H9 (cell line): ENCODE results near the gene PGBD4. TPM values are rescaled to one million over a fixed set of nuclear protein-coding genes. Genes with fewer than 3 reads are reported as not detected.

ENCODE experiments used
- DNase-seq: peaks from one replicate; pipeline ENCODE4 v3.0.0-alpha.2; 2017
- H2AFZ ChIP-seq: one replicate; pipeline ENCODE4 v1.6.1; 2013; ENCODE audit warnings: mild to moderate bottlenecking, low read length, control low read depth, moderate library complexity
- H2AK5ac ChIP-seq: 2 replicates; pipeline ENCODE4 v1.6.1; 2013; ENCODE audit warnings: low read length, control low read depth, mixed read lengths; ENCODE audit not compliant: insufficient read length
- H2BK120ac ChIP-seq: one replicate; pipeline ENCODE4 v1.6.1; 2013; ENCODE audit warnings: low read depth, mild to moderate bottlenecking, low read length, control low read depth, inconsistent platforms; ENCODE audit not compliant: poor library complexity, severe bottlenecking
- H2BK12ac ChIP-seq: 2 replicates; pipeline ENCODE4 v1.6.1; 2013; ENCODE audit warnings: low read length, control low read depth, mixed read lengths, low read depth; ENCODE audit not compliant: insufficient read length
- H2BK15ac ChIP-seq: 2 replicates; pipeline ENCODE4 v1.6.1; 2013; ENCODE audit warnings: low read depth, low read length, control low read depth
- H2BK20ac ChIP-seq: one replicate; pipeline ENCODE4 v1.6.1; 2013; ENCODE audit warnings: low read depth, mild to moderate bottlenecking, low read length, control low read depth, inconsistent platforms; ENCODE audit not compliant: poor library complexity, severe bottlenecking
- H2BK5ac ChIP-seq: 2 replicates; pipeline ENCODE4 v1.6.1; 2013; ENCODE audit warnings: low read length, control low read depth, mixed read lengths; ENCODE audit not compliant: insufficient read length
- H3K14ac ChIP-seq: 2 replicates; pipeline ENCODE4 v1.6.1; 2013; ENCODE audit warnings: low read length, control low read depth; ENCODE audit not compliant: insufficient read depth
- H3K18ac ChIP-seq: 2 replicates; pipeline ENCODE4 v1.6.1; 2013; ENCODE audit warnings: low read depth, mild to moderate bottlenecking, mixed read lengths, low read length, control low read depth; ENCODE audit not compliant: insufficient read length
- H3K23ac ChIP-seq: 2 replicates; pipeline ENCODE4 v1.6.1; 2013; ENCODE audit warnings: low read length, control low read depth, mixed read lengths, low read depth; ENCODE audit not compliant: insufficient read length
- H3K23me2 ChIP-seq: 2 replicates; pipeline ENCODE4 v1.6.1; 2013; ENCODE audit warnings: low read depth, mild to moderate bottlenecking, mixed read lengths, low read length, control low read depth; ENCODE audit not compliant: insufficient read length, poor library complexity, severe bottlenecking
- H3K27ac ChIP-seq: 2 replicates; pipeline ENCODE4 v1.5.1; 2013; ENCODE audit warnings: low read length, control low read depth, mixed read lengths, low read depth; ENCODE audit not compliant: insufficient read length
- H3K27me3 ChIP-seq: 2 replicates; pipeline ENCODE4 v1.6.1; 2013; ENCODE audit warnings: low read length, control low read depth, inconsistent platforms; ENCODE audit not compliant: insufficient read depth
- H3K4ac ChIP-seq: 2 replicates; pipeline ENCODE4 v1.6.1; 2013; ENCODE audit warnings: low read depth, mild to moderate bottlenecking, control low read depth, inconsistent platforms, low read length, moderate library complexity
- H3K4me1 ChIP-seq: 2 replicates; pipeline ENCODE4 v1.6.1; 2013; ENCODE audit warnings: low read length, control low read depth, inconsistent platforms; ENCODE audit not compliant: insufficient read depth
- H3K4me2 ChIP-seq: 2 replicates; pipeline ENCODE4 v1.6.1; 2013; ENCODE audit warnings: low read length, control low read depth, mixed read lengths; ENCODE audit not compliant: insufficient read length, insufficient read depth
- H3K56ac ChIP-seq: 2 replicates; pipeline ENCODE4 v1.6.1; 2013; ENCODE audit warnings: low read depth, mild to moderate bottlenecking, mixed read lengths, low read length, control low read depth; ENCODE audit not compliant: insufficient read length
- H3K79me1 ChIP-seq: 2 replicates; pipeline ENCODE4 v1.6.1; 2013; ENCODE audit warnings: low read depth, mild to moderate bottlenecking, moderate library complexity, low read length, control low read depth, inconsistent platforms; ENCODE audit not compliant: insufficient read depth, poor library complexity, severe bottlenecking
- H3K79me2 ChIP-seq: 2 replicates; pipeline ENCODE4 v1.6.1; 2013; ENCODE audit warnings: low read length, control low read depth, inconsistent platforms; ENCODE audit not compliant: insufficient read depth
- H3K9ac ChIP-seq: 2 replicates; pipeline ENCODE4 v1.6.1; 2013; ENCODE audit warnings: low read length, control low read depth, mixed read lengths; ENCODE audit not compliant: insufficient read length; ENCODE audit errors: extremely low read depth
- H3K9me3 ChIP-seq: one replicate; pipeline ENCODE4 v1.6.1; 2013; ENCODE audit warnings: low read depth, low read length, inconsistent platforms; ENCODE audit not compliant: control insufficient read depth
- H3T11ph ChIP-seq: one replicate; pipeline ENCODE4 v1.6.1; 2013; ENCODE audit warnings: mild to moderate bottlenecking, low read length, control low read depth, inconsistent platforms
- H4K20me1 ChIP-seq: one replicate; pipeline ENCODE4 v1.6.1; 2013; ENCODE audit not compliant: control insufficient read depth, insufficient read length, insufficient read depth
- H4K5ac ChIP-seq: 2 replicates; pipeline ENCODE4 v1.6.1; 2013; ENCODE audit warnings: low read depth, mild to moderate bottlenecking, mixed read lengths, low read length, control low read depth; ENCODE audit not compliant: insufficient read length
- H4K8ac ChIP-seq: replicated peaks from 2 replicates; pipeline ENCODE4 v1.6.1; 2013; ENCODE audit warnings: low read length, control low read depth, mixed read lengths, low read depth; ENCODE audit not compliant: insufficient read length
- H4K91ac ChIP-seq: 2 replicates; pipeline ENCODE4 v1.6.1; 2013; ENCODE audit warnings: low read depth, mild to moderate bottlenecking, moderate library complexity, mixed read lengths, low read length, control low read depth; ENCODE audit not compliant: insufficient read length
- H3K27ac Mint-ChIP-seq, 3 experiments: 2 replicates in 2 of 3; 3 replicates in 1 of 3; pipeline ENCODE4 v1.8.0; 2020 to 2021; ENCODE audit warnings: mixed read lengths in 3 of 3, mild to moderate bottlenecking in 1 of 3, moderate library complexity in 1 of 3
- H3K27me3 Mint-ChIP-seq: 2 replicates; pipeline ENCODE4 v1.8.0; 2021; ENCODE audit warnings: low read depth, mild to moderate bottlenecking, moderate library complexity, mixed read lengths
- H3K36me3 Mint-ChIP-seq, 3 experiments: 2 replicates in 2 of 3; 3 replicates in 1 of 3; pipeline ENCODE4 v1.8.0; 2020 to 2021; ENCODE audit warnings: low read depth in 3 of 3, mixed read lengths in 3 of 3; ENCODE audit not compliant: insufficient read depth in 1 of 3
- H3K4me1 Mint-ChIP-seq, 2 experiments: 2 replicates each; pipeline ENCODE4 v1.8.0; 2020; ENCODE audit warnings: mixed read lengths in 2 of 2
- H3K4me3 Mint-ChIP-seq, 2 experiments: 2 replicates in 1 of 2; 3 replicates in 1 of 2; pipeline ENCODE4 v1.8.0; 2020 to 2021; ENCODE audit warnings: mild to moderate bottlenecking in 2 of 2, mixed read lengths in 2 of 2, moderate library complexity in 1 of 2
- H3K9me3 Mint-ChIP-seq, 2 experiments: 2 replicates in 1 of 2; 3 replicates in 1 of 2; pipeline ENCODE4 v1.8.0; 2020; ENCODE audit warnings: mild to moderate bottlenecking in 2 of 2, mixed read lengths in 2 of 2, moderate library complexity in 1 of 2
- WGBS: extraction: QIAGEN DNeasy Blood & Tissue Kit; methylation state at CpG from one replicate; pipeline ENCODE4 v1.1.7; 2013; ENCODE audit warnings: missing lambda C conversion rate, low lambda C conversion rate, mixed read lengths; ENCODE audit not compliant: insufficient read length; ENCODE audit errors: extremely low coverage; 5-methylcytosine and 5-hydroxymethylcytosine counted together
- total RNA-seq: library from RNA; stranded (reverse); gene quantifications from 2 replicates; pipeline ENCODE4 v1.2.1, GENCODE V29; 2021
- TF ChIP-seq, protein P1 (sequence below): fragments of 200-600 bp; sonication (generic); conservative IDR thresholded peaks from 3 replicates; pipeline ENCODE4 v1.8.0; 2021; ENCODE audit warnings: antibody characterized with exemption, mild to moderate bottlenecking

Gene PGBD4
- total RNA-seq, 1 experiment from 2014 or later = 1.2 TPM

DNA sequence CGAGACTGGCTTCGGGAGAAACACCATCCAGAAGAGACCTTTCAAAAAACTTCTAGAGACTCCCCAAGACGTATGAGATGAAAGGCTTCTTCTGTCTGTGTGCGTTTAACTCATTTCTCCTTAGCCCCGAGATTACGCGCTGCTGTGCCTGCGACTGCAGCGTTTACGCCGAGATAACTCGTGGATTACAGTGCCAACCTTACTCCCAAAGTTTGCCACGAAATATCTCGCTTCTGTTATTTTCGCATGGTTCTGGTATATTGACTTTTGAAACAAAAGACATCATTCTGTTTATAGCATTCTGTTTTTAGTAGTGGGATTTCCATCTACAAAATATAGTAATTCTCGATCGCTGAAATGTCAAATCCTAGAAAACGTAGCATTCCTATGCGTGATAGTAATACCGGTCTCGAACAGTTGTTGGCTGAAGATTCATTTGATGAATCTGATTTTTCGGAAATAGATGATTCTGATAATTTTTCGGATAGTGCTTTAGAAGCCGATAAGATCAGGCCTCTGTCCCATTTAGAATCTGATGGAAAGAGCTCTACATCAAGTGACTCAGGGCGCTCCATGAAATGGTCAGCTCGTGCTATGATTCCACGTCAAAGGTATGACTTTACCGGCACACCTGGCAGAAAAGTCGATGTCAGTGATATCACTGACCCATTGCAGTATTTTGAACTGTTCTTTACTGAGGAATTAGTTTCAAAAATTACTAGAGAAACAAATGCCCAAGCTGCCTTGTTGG lies 467 bp downstream of the PGBD4 start:
- H3K9me3 Mint-ChIP-seq = no peaks in the 10 kb centered on the region
- Histone ChIP-seq H3K4ac (no peak overlapping the region), H3K9ac (peak overlapping the region; percentile 33), H4K20me1 (no peaks in the 10 kb centered on the region), H4K91ac (no peak overlapping the region), H2BK15ac (no peak overlapping the region), H3K4me1 (no peaks in the 10 kb centered on the region), H2AK5ac (no peak overlapping the region), H2BK20ac (no peak overlapping the region), H3K23ac (no peak overlapping the region), H3K56ac (no peak overlapping the region), H2BK120ac (no peak overlapping the region), H2AFZ (no peak overlapping the region), H3K4me2 (peak overlapping the region; percentile 95), H3K27ac (no peak overlapping the region), H2BK5ac (no peak overlapping the region), H3K27me3 (no peaks in the 10 kb centered on the region), H4K8ac (no peak overlapping the region), H3K18ac (no peak overlapping the region), H2BK12ac (no peak overlapping the region), H3K14ac (no peak overlapping the region), H3K23me2 (peaks cover 8% of the 10 kb centered on the region), H3T11ph (no peak overlapping the region), H3K9me3 (no peaks in the 10 kb centered on the region), H3K79me2 (peaks cover 7% of the 10 kb centered on the region; the same call in 1 of the 2 replicates), H4K5ac (no peak overlapping the region), H3K79me1 (no peaks in the 10 kb centered on the region)
- H3K36me3 Mint-ChIP-seq = peaks cover 2 to 7% (median 4%) of the 10 kb centered on the region in 3 experiments; a peak in 2 of 7 replicates
- no peaks in the 10 kb centered on the region for H3K27me3 Mint-ChIP-seq
- TF ChIP-seq, protein P1, sequence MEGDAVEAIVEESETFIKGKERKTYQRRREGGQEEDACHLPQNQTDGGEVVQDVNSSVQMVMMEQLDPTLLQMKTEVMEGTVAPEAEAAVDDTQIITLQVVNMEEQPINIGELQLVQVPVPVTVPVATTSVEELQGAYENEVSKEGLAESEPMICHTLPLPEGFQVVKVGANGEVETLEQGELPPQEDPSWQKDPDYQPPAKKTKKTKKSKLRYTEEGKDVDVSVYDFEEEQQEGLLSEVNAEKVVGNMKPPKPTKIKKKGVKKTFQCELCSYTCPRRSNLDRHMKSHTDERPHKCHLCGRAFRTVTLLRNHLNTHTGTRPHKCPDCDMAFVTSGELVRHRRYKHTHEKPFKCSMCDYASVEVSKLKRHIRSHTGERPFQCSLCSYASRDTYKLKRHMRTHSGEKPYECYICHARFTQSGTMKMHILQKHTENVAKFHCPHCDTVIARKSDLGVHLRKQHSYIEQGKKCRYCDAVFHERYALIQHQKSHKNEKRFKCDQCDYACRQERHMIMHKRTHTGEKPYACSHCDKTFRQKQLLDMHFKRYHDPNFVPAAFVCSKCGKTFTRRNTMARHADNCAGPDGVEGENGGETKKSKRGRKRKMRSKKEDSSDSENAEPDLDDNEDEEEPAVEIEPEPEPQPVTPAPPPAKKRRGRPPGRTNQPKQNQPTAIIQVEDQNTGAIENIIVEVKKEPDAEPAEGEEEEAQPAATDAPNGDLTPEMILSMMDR = no peak
- peak overlapping the region in 2 of 3 experiments; percentile 91 to 95; a peak in 3 of 7 replicates for H3K27ac Mint-ChIP-seq
- peak overlapping the region; percentile 100 for H3K4me3 Mint-ChIP-seq
- no peak for DNase-seq
- WGBS = no CpG with 5 or more reads among the region's 29 CpGs
- H3K4me1 Mint-ChIP-seq = peaks cover 10 to 18% of the 10 kb centered on the region in 2 experiments; a peak in 3 of 4 replicates
